Measurements from ENCODE around the gene PDE7B.

Gene PDE7B

GRCh38 chr6:135902756-135903331 is 51.3 kb downstream of the PDE7B start:
- no peaks in the 10 kb centered on the region for H3K36me3 Mint-ChIP-seq (ENCODE audit: low read depth)
- H3K9me3 Mint-ChIP-seq, result no peaks in the 10 kb centered on the region
- no peak overlapping the region for H3K4me3 Mint-ChIP-seq
- peaks cover 40% of the 10 kb centered on the region for H3K4me1 Mint-ChIP-seq
- H3K27me3 Mint-ChIP-seq (ENCODE audit: low read depth), result no peaks in the 10 kb centered on the region
- TF ChIP-seq CTCF (IDR thresholded peaks at IDR 0.05; ENCODE audit: unreplicated experiment in 3 of 3), result no peak
- H3K27ac Mint-ChIP-seq, result peak overlapping the region in 2 of 3 experiments; percentile 88 to 97

DNA sequence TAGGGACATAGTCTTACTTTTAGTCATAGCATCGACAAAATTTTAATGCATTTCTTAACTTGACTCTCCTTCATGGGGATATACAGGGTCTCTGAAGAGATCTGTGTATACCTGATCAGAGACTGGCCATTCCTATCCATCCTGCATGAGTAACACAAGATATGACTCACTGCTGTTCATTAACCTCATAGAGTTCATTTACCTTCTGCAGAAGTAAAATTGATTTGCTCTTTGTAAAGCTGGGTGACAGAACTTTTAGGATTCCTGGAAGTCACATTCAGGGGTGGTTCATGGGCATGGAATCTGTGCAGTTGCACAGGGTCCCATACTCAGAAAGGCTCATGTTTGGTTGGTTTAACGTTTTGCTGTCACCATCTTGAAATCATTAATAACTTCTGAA is 53.2 kb downstream of the PDE7B start:
- H3K9me3 Mint-ChIP-seq, result no peaks in the 10 kb centered on the region
- H3K27me3 Mint-ChIP-seq (ENCODE audit: low read depth), result no peaks in the 10 kb centered on the region
- no peak overlapping the region for H3K4me3 Mint-ChIP-seq
- no peaks in the 10 kb centered on the region for H3K36me3 Mint-ChIP-seq (ENCODE audit: low read depth)
- peaks cover 40% of the 10 kb centered on the region for H3K4me1 Mint-ChIP-seq
- peak overlapping the region in 2 of 3 experiments; percentile 29 to 64 for H3K27ac Mint-ChIP-seq
- TF ChIP-seq CTCF (IDR thresholded peaks at IDR 0.05; ENCODE audit: unreplicated experiment in 3 of 3), result no peak

DNA sequence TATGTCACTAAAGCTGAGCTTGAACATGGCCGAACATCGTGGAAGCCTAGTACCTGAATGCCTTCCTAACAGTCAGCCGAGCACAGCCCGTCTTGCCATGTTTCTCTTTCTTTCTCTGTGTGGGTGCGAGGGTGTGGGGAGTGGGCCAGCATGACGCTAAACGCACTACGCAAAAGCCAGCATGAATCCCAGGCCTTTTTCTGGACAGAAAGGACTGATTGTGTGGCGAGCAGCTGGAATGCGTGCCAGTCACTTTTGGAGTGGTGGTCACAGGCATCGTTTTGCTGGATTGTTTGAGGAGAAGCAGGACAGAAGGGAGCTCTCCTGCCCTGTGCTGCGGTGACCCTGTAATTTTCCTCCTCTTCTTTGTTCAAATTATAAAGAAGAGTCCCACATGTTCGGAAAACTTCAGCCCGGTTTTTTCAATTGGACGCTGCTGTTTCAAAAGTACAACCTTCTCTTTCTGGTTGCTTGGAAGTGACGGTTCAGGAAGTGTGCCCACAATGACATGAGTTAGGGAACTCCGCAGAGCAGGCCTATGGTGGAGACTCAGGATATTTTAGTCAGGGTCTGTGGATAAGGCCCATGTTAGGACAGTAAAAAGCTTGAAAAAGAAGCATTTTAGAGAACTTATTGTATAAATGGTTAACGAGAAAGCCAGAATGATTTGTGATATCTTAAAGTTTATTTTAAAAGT is 54.3 kb downstream of the PDE7B start:
- Mint-ChIP-seq H3K4me1 (peaks cover 45% of the 10 kb centered on the region), H3K9me3 (no peaks in the 10 kb centered on the region), H3K27me3 (ENCODE audit: low read depth) (no peaks in the 10 kb centered on the region), H3K4me3 (no peak overlapping the region), H3K36me3 (ENCODE audit: low read depth) (no peaks in the 10 kb centered on the region), H3K27ac (peak overlapping the region in 1 of 3 experiments; percentile 34)
- no peak for TF ChIP-seq CTCF (IDR thresholded peaks at IDR 0.05; ENCODE audit: unreplicated experiment in 3 of 3)

GRCh38 chr6:135906542-135906941 is 55.0 kb downstream of the PDE7B start:
- no peaks in the 10 kb centered on the region for H3K27me3 Mint-ChIP-seq (ENCODE audit: low read depth)
- peaks cover 42% of the 10 kb centered on the region for H3K4me1 Mint-ChIP-seq

GRCh38 chr6:135906972-135907465 is 55.5 kb downstream of the PDE7B start:
- H3K27ac Mint-ChIP-seq, result peak overlapping the region in 2 of 3 experiments; percentile 5 to 35
- no peaks in the 10 kb centered on the region for H3K36me3 Mint-ChIP-seq (ENCODE audit: low read depth)
- H3K27me3 Mint-ChIP-seq (ENCODE audit: low read depth), result no peaks in the 10 kb centered on the region
- no peak overlapping the region for H3K4me3 Mint-ChIP-seq
- H3K4me1 Mint-ChIP-seq, result peaks cover 37% of the 10 kb centered on the region
- TF ChIP-seq CTCF (IDR thresholded peaks at IDR 0.05; ENCODE audit: unreplicated experiment in 3 of 3), result peak in 1 of 3 experiments; percentile 8
- no peaks in the 10 kb centered on the region for H3K9me3 Mint-ChIP-seq

More at GRCh38 chr6:135906542-135906941, 55.0 kb downstream of the PDE7B start:
- no peaks in the 10 kb centered on the region for H3K9me3 Mint-ChIP-seq
- peak overlapping the region in 1 of 3 experiments; percentile 34 for H3K27ac Mint-ChIP-seq
- H3K4me3 Mint-ChIP-seq, result no peak overlapping the region
- H3K36me3 Mint-ChIP-seq (ENCODE audit: low read depth), result no peaks in the 10 kb centered on the region
- TF ChIP-seq CTCF (IDR thresholded peaks at IDR 0.05; ENCODE audit: unreplicated experiment in 3 of 3), result no peak

All from nephron (organoid).